IPS-11a (cell line): ENCODE results near the gene FGF19.
A peak's percentile ranks its signal among the peaks of the same experiment; 100 is the strongest.

ENCODE experiments used
- H3K4me3 ChIP-seq: one replicate; pipeline ENCODE4 v1.5.1; 2013; ENCODE audit warnings: low read depth, low read length, control low read depth

Gene FGF19, protein sequence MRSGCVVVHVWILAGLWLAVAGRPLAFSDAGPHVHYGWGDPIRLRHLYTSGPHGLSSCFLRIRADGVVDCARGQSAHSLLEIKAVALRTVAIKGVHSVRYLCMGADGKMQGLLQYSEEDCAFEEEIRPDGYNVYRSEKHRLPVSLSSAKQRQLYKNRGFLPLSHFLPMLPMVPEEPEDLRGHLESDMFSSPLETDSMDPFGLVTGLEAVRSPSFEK

DNA sequence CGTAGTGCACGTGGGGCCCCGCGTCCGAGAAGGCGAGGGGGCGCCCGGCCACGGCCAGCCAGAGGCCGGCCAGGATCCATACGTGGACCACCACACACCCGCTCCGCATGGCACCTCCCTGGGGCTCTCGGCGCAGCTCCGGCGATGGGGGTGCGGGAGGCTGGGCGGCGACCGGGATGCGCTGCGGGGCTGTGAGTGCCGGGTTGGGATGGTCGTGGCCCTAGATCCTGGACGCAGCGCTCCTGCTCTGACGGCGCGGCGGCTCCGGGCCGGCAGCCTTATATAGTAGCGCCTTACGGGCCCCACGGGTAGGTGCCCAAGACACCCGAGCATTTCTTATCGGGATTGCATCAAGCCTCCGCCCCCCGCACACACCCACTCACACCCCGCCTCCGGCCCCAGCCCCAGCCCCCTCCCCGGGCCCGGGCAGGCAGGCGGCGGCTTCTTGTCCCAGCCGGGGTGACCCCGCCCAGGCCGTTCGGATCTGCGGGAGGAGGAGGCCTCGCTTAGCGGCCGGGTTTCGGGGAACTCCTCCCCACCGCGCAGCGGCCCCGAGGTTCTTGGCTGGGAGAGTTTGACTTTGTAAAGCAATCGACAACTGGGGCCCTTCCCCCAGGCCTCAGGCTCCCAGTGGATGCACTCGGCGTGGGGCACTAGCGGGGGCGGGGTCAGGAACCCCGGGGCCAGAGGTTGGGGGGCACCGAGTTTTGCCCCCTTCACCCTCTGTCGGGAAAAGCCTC is at the start of gene FGF19:
Gene FGF19 (minus strand): TSS at position 255 of the 740 bp plus-strand sequence. CDS start 146 bp downstream, at position 109.
- peak within 1 kb of the TSS; percentile 65 for H3K4me3 ChIP-seq

DNA sequence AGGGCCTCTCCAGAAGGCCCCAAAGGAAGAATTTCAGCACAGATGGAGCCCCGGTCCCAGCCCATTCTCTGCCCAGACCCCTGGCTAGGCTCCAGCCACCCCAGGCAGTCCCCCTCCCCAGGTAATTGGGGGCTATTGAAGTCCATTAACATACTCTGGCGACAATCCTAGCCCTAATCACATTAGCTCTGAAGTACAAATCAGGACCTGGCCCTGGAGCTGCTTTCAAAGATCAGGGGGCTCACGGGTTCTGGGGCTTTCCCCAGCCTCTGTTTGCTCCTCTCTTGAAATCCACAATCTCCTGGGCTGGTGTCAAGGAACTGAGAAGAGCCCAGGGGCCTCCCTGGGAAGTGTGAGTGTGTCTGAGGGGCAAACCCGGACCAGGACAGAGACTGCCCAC is 49.1 kb upstream of the FGF19 start:
- no peak overlapping the region for H3K4me3 ChIP-seq

DNA sequence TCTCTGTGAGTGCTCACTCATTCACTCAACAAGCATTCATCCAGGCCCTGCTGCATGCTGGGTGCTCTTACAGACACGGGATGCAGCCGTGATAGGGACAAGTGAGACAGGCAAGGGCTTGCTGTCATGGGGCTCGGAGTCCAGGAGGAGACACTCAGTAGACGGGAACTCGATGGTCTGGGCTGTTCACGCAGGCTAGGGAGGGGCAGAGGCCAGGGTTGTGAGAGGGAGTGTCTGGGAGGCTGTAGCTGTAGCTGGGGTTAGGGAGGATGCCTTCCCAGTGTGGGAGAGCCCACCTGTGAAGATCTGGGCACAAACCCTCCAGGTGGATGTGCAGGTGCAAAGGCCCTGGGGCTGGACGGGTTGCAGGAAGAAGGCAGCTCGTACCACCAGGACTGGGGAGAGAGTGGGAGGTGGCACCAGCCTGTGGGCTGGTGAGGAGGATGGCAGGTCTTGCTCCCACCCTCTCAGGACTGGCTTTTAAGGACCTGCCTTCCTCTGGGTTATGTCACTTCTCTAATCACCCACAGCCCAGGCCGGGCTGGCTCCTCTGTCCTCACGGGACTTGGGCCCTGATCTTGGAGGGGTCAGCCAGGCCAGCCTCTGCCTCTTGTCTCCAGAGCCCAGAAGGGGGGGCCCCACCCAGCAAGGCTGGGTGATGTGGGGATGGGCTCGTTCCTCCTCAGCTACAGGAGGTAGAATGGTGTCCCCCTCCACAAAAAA is 47.2 kb upstream of the FGF19 start:
- H3K4me3 ChIP-seq = no peak overlapping the region

DNA sequence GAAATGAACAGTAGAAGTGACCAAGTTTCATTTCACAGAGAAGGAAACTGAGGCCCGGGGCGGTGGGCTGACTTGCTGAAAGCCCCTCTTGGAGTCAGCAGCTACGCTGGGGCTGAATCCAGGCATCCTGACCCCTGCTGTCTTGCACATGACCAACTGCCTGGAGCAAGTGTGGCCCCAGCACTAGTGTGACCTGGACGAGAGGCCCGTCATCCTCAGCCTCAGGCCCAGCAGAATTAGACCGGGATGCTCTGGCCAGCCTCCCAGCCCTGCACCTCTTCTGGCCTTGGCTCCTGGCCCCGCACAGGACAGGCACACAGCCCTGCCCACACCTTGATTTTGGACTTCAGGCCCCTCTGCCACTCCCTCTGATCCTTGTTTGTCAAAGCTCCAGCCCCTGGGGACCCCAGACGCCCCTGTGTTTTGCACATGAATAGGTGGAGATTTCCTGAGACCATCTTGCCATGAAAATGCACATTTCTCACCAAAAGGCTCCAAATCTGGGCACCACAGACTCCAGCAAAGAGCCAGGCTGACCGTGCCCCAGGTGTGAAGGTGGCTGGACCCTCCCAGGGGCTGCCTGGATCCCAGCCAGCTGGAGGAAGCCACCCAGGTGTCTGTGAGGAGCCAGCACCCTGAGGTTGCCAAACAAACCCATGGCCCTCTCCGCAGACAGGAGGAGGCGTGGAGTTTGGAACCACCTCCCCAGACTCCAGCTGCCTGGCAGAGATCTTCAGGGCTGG is 46.5 kb upstream of the FGF19 start:
- H3K4me3 ChIP-seq = no peak overlapping the region

DNA sequence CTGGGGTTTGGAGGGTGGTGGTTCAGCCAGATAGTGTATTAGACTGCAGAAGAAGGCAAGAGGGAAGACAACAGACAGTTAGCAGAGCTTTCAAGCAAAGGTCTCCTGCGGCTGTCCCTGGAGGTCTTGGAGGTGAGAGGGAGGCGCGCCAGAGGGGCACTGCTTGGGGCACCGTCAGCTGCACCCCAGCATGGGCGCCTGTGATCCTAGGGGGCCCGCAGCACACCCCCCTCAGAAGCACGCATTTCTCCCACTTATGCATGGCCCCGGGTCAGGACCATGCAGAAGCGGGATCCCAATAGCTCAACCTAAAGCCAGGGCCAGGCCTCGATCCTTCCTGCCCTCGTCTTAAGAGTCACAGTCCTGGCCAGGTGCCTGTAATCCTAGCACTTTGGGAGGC is 44.8 kb upstream of the FGF19 start:
- H3K4me3 ChIP-seq = no peak overlapping the region

DNA sequence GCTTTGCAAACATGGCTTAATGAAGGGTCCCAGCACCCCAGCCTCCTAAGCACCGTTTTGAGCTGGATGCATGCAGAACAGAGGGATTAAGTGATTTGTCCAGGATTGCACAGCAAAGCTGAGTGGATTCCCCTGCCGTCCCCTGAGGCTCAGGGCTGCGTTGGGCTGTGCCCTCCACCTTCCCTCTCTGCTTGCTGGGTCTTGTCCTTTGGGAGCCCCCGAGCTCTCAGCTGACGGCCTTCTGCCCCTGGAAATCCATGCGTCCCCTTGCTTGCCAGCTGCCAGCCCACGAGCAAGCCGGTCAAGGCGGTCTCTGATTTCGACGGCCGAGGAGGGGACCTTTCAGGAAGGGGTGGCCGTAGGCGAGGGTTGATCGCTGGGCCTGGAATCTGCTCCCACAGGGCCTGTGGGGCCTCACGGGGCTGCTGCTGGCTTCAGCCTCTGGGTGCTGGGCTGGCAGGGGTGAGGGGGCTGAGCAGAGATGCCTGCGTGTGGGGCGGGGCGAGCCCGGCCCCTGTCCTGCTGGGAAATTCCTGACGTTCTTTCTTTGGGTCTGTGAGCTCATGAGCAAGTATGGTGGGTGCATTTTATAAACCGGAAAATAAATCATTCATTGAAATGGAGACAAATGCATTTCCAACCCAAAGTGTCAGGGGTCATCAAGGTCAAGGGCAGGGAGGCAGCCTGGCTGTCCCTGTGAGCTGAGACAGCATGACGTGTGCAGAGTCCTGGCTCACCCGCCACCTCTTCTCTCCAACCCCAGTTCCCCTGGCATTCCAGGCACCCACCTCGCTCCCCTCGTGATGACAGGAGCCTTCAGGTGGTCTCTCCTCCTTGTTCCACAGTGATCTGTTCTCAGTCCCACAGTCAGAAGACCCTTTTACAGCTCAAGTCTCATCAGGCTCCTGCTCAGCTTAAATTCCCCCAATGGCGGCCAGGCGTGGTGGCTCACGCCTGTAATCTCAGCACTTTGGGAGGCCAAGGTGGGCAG is 43.2 kb upstream of the FGF19 start:
- H3K4me3 ChIP-seq = no peak overlapping the region

DNA sequence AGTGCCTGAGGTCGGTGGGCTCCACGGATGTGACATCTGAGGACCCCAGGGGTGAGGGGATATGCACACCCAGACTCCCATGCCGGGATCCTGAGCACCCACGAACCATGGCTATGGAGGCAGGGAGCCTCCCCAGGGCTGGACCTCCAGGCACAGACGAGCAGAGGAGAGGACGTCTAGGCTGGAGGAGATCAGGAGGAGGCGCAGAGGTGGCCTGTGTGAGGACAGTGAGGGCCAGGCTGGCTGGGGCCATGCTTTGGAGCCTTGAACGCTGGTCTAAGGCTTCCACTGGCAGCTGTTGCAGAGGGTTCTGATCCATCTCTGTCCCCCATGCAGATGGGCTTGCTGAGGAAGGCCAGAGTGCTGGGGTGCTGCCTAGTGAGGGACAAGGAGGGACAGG is 42.3 kb upstream of the FGF19 start:
- H3K4me3 ChIP-seq = no peak overlapping the region

DNA sequence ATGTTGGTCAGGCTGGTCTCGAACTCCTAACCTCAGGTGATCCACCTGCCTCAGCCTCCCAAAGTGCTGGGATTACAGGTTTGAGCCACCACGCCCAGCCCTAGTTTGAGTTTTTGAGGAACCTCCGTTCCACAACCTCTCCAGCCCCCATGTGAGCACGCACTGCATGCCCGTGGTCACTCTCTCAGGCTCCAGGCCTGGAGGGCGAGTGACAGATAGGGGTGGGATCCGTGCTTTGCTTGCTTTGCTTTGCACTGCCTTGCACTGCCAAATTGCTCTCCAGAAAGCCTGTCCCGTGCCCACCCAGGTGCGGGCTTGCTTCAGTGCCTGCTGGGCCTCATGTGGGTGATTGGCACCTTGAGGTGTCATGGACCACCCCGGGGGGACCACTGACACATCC is 41.4 kb upstream of the FGF19 start:
- no peak overlapping the region for H3K4me3 ChIP-seq

DNA sequence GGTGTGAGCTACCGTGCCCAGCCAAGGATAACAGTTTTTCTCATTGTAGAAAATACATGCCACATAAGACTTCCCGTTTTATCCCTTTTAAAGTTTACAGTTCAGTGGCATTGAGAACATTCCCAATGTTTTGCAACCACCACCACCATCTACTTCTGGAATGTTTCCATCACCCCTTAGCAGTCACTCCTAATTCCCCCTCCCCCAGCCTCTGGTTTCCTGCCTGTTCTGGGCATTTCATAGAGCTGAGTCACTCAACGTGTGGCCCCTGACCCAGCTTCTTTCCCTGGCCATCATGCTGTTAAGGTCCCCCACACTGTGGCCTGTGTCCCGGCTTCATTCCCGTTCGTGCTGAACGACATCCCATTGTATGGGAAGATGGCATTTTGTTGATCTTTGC is 40.6 kb upstream of the FGF19 start:
- H3K4me3 ChIP-seq = no peak overlapping the region

DNA sequence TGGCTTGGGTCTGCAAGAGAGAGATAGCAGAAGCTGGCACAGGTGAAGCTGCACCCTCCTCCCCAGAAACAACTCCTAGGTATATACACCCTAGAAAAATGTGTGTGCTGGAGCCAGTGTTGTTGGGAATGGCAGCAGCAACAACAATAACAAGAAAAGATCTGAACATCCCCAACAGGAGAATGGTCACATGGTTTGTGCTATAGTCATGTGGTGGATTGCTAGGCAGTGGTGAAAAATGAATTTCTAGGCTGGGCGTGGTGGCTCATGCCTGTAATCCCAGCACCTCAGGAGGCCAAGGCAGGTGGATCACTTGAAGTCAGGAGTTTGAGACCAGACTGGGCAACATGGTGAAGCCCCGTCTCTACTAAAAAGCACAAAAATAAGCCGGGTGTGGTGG is 31.0 kb upstream of the FGF19 start:
- no peak overlapping the region for H3K4me3 ChIP-seq

DNA sequence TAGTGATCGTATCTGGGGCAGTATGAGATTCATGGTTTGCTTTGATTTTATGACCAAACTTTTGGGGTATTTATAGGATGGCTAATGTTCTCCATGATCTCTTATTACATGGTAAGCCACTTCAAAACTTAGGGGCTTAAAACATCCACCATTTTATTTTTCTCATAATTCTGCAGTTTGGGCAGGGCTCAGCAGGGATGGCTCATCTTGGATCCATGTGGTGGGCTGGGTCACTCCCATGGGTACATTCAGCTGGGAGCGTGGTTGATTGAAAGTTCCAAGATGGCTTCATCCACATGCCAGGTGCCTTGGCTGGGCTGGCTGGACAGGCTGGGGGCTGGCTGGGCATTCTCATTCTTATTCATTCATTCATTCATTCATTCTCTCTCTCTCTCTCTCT is 30.5 kb upstream of the FGF19 start:
- no peak overlapping the region for H3K4me3 ChIP-seq

DNA sequence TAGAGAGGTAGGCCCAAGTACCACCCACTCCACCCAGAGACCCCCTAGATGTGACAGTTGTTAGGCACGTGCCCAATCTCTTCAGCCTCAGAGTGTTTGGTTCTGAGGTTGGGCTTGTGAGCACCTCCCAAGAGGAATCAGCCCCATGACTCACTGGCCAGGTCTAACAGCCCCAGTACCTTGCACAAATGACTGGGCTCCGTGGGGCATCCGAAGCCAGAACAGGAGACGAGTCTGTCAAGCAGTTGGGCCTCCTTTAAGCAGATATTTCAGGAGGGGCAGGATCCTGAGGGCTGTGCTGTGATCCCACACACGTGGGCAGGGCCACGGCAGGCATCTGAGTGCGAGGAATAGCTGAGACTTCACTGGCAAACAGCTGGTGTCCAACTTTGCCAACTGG is 29.1 kb upstream of the FGF19 start:
- no peak overlapping the region for H3K4me3 ChIP-seq

DNA sequence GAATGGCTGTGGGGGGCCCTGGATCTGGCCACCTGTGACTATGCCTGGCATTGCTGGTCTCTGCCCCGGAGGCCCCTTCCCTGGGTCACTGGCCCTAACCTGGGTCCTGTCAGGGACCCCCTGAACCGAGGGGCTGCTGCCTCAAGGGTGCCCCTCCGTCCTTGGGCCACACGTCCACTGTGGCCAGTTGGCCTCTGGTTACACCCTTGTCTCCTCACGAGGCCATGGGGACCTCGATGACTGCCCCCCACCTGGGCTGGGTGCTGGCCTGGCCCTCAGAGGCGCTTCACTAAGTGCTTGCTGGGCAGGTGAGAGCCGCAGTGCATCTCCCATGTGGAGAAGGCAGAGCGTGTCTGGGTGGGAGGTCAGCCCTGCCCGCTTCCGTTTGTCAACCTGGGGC is 27.3 kb upstream of the FGF19 start:
- no peak overlapping the region for H3K4me3 ChIP-seq

DNA sequence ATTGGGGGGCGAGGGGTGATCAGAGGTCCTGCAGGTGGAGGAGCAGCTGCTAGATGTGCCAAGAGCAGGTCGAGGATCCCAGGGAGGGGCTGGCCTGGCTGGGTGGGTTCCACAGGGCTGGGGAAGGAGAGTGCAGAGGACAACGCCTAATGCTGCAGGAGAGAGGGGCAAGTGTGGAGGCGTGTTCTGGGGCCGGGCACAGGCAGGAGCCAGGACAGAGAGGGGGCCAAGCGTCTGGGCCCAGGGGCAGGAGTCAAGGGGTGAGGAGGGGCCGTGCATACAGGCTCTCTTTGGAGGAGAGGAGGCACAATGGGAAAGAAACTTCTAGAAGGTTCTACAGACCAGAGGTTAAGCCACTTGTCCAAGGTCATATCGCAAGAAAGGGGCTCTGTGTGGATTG is 26.7 kb upstream of the FGF19 start:
- no peak overlapping the region for H3K4me3 ChIP-seq

DNA sequence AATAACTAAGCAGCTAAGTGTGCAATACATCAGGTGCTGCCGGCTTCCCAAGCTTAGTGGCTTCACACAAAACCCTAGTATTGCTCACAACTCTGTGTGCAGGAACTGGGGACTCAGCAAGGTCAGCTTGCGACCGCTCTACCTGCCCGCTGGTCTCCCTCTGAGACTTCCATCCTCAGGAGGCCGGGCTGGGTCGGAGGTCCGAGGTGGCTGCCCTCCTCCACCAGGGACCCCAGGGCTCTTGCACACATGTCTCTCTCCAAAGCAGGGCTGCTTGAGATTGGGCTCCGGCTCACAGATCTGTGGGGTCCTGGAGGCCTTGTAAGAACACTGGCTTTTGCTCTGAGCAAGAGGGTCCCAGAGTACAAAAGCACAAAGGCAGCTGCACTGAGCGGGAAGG is 25.4 kb upstream of the FGF19 start:
- H3K4me3 ChIP-seq = no peak overlapping the region

DNA sequence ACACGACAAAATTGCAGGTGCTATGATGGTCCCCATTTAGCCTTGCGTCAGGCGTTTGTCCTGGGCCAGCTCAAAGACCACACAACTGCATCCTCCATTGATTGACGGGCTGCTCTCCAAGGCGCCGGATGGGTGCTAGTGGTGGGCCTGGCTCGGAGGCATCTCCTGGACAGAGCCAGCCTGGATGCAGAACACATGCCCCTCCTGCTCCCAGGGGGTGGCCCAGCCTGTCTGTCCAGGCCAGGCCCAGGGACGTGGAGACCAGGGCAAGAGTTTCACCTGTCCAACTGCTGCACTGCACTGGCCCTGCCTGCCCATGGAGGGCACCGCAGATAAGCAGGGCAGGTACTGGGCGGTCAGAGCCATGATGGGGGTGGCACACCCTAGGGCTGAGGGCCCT is 23.4 kb upstream of the FGF19 start:
- no peak overlapping the region for H3K4me3 ChIP-seq

DNA sequence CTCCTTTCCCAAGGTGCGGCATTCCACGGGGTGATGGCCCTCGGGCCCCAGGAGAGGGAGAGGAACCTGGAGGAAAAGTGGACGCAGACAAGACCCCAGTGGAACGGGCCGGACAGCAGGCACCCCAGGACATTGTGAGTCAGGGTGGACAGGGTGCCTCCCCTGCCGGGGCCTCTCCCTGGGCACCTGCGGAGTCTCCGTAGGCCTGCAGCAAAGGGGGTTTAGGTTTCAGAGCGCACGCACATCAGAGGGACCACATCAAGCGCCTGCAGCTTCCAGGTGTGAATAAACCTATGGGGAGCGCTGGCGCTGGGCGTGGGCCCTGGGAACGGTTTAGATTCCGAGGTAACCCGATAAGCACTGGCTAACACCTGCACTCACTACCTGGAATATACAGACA is 22.7 kb upstream of the FGF19 start:
- H3K4me3 ChIP-seq = no peak overlapping the region

DNA sequence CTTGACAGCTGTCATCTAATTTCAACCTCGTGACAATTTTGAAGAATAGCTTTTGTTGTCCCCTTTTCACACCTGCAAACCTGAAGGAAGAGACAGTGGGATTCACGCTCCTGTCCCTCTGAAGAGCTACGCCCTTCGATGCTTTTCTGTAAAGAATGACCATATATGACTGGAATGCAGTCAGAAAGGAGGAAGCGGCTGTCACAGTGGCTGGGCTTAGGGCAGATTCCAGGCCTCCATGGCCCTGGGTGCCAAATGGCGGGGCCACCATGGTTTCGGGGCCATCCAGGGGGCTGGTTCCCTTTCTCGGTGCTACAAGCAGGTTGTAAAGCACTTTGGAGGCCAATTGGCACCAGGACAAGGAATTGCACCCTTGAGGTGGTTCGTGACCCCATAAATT is 22.2 kb upstream of the FGF19 start:
- H3K4me3 ChIP-seq = no peak overlapping the region

DNA sequence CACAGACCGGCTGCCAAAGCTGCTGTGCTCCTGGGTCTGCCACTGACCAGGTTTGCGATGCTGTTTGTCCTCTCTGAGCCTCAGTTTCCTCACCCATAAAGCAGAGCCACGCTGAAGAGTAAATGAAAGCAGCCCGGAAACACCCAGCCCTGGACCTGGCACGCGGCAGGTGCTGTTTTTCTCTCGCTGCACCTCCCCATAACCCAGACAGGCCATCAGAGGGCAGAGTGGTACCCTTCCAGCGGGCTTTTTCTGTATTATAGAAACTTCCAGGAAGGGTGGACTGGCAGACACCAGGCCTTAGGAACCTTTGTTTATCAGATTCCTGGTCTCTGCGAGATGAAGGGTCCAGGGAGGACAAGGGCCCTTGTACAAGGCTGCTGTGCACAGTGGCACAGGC is 17.9 kb upstream of the FGF19 start:
- no peak overlapping the region for H3K4me3 ChIP-seq

DNA sequence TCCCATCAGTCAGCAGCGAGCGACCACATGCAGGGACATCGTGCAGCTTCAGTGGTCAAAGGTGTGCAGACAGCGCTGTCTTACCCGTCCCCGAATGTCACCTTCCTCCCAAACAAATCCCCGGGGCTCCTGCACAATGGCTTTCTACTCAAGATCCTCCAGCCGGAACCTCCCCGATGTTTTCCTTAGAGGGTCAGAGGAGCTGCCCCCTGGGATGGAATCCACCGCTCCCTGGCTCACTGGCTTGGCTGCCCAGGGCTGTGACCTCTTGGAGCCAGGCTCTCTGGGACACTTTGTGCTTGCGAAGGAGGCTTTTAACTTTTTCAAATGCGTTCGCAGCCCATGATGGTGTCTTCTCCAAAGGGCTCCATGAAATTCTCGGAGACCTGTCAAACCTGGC is 17.3 kb upstream of the FGF19 start:
- no peak overlapping the region for H3K4me3 ChIP-seq
